ENCODE measurements around the gene NRIP1.
"Not testable (repeated sequence)": the region's sequence is repeated elsewhere in the genome, so short reads cannot be mapped to it uniquely, and the experiment has no call there.

The NRIP1 gene

DNA sequence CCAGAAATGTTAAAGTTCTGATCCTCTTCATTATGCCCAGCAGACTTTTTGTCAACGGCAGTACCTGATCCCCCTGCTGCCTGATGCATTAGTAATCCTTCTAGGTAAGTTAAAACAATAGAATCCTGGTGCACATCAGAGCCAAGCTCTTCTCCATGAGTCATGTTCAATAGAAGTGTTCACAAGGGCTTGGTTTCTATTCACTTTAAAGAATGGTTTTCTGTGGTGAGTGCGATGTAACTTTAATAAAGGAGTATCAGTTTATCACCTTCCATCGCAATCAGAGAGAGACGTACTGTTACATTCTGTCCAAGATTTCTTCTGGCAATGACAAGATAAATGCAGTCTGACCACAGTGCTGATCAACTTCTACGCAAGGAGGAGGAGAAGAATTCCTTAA is 96.8 kb downstream of the NRIP1 start:
- no peak for DNase-seq

DNA sequence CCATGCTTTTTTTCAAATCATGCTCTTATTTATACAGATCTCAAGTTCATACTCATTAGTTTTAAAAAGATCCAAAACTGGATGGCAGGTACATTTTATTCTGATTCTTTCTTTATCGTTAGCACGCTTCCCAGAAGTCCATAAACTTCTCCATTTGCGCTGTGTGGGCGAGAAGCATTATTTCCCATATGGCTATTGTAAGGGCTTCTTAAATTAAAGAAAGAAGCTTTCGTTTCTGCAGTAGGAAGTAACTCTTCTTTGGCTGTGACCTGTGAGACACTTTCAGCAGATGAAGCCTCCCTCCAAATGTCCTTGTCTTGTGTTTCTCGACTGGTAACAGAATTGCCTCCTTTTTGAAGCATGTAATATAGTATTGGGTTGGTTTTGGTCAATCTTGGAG is 100.2 kb downstream of the NRIP1 start:
- no peak for DNase-seq

DNA sequence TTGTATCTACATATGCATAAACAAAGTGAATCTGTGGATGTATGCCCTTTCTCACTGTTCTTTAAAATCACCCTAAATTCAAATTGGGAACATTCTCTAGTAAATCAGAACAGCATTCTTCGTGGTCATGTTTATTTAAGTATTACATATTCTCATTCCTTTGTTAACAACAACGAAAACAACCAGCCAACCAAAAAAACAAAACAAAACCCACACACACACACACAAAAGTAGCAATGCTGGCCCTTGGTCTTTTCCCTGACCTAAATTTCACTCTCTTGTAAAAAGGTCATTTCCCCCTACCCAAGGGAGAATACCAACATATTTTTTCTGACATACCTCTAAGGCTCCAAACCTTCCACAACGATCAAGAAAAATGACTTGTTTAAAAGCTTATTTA is 102.6 kb downstream of the NRIP1 start:
- no peak for DNase-seq

DNA sequence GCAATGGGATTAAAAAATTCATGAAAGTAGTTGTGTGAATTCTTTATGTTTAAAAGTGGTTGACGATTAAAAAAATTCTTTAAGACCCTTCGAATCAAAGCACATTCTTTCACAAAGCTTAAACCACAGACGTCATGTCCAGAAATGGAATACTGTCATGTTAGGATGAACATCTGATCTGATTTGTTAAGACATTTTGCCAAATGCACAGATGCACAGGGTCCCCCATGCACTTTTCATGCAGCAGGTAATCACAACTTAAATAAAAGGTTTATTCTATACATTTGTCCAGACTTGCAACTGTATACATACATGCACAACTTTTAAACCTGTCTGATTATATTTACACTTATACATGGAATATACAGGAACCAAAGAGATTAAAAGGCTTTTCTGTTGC is 103.3 kb downstream of the NRIP1 start:
- no peak for DNase-seq

DNA sequence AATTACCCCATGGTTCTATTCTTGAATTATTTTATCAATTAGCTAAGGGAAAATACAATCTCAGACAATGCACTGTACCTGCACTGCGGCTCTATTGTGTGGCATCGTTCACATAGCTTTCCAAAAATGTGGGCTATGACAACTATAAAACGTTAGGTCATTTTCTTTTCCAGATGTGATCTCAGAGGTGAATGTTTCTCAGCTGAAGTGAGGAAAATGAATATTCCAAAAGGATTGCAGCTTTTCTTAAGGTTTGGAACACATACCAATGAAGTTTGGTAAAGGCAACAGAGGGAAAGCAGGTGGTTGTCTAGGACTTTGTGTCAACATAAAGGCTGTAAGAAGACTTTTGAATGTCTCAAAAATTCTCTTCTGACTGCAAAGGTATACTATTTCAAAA is 105.5 kb downstream of the NRIP1 start:
- no peak for DNase-seq

DNA sequence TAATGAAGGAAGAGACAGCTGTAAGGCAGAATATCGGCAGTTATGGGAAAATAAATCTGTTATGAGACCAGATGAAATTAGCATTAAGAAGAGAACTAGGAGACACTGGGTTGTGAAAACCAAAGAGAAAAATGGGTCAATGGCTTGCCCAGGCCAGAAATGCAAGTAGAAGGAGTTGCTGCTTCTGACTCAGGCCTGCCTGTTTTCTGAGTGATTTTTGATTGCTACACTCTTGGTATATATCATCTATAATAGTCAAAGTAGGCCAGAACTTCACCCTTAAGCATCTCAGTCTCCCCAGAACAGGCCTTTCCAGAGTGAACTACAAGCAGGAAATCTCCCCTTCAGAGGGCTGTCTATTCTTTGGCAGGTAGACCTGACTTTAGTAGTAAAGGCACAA is 107.0 kb downstream of the NRIP1 start:
- DNase-seq, result no peak

DNA sequence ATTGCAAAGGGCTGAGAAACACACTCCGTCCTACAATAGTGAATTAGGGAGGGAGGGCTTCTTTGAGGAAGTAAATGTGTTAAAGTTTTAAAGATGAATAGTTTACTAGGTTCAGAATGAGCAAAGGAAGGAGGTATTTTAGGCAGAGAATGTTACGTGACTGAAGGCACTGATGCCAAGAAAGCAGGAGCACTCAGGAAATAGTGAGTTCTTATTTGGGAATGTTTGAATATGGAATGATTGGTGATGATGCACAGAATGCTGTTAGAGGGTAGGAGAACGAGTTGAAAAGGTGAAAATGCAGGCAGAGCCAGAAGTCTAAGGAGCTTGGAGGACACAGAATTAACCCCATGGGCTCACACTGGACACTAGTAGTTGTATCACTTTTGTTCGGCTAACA is 108.0 kb downstream of the NRIP1 start:
- DNase-seq, result no peak

DNA sequence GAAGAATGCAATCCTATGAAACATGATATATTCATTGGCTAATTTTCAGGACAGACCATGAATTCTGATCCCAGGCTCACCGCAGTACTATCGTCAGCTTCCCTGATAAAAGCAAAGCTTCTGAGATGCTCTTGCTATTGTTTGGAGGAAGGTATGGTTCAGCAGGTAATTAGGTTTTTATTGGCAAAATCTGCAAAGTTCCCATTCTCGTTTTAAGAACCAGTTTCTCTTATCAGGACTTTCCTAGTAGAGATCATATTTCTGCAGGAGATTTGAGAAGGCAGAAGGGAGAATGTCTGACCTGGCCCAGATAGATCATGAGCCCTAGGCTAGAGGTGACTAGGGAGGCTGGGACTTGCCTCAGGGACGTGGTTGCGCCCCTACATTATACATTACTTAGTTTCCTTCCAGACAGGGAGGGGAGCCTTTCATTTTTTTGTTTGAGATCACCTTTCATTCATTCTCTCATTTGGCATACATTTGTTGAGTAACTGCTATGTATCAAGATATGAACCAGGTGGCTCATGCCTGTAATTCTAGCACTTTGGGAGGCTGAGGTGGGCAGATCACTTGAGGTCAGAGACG is 108.8 kb downstream of the NRIP1 start:
- no peak for DNase-seq

DNA sequence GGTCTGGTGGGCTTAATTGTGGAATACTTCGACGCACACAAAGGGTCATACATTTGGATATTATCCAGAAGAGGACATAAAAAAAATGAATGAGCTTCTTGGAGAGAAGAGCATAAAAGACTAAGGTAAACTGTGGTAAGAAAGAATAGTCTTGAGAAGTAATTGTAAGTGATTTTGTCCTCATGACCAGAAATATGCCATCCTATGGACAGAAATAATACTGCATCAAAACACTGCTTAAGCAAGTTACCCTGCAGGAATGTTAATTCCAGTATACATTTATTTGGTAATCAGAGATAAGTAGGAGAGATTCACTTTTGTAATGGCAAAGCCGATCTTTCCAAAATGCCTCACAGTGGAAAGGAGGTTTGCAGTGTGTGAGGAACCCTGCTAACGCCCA is 111.9 kb downstream of the NRIP1 start:
- DNase-seq, result no peak

DNA sequence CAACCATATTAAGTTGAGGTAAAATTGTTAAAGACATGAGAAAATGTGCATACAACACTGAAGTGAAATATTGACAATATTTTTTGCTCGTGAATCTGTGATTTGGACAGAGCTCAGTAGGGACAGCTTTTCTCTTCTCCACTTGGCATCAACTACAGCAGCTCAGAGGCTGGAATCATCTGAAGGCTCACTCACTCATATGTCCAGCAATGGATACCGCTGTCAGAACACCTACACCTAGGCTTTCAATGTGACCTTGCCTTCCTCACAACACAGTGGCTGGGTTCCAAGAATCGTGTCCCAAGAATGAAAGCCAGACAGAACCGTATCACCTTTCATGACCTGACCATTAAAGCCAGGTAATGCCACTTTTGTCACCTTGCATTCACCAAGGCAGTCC is 115.2 kb downstream of the NRIP1 start:
- no peak for DNase-seq

DNA sequence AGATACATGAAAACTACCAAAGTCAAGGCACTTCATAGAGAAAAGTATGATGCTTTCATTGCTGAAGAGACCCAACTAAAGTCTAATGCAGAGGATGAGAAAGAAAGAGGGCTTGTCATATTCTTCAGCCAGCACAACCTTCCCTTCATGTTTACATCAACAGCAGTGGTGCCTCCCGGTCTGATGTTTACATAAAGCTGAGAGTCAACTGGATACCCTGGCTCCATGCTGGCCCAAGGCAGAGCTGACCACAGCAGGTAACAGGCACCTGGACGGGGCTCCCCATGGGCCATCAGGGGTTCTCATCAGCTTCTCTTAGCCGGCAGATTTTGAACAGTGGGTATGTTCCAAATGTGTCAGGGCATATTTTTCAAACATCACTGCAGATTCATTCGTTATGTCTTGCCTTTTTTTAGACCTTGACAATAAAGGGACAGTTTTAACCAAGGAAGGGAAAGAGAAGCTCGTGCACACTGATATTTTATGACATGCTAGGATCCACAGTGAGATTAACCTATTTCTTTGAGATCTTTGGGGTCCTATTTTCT is 117.1 kb downstream of the NRIP1 start:
- no peak for DNase-seq

DNA sequence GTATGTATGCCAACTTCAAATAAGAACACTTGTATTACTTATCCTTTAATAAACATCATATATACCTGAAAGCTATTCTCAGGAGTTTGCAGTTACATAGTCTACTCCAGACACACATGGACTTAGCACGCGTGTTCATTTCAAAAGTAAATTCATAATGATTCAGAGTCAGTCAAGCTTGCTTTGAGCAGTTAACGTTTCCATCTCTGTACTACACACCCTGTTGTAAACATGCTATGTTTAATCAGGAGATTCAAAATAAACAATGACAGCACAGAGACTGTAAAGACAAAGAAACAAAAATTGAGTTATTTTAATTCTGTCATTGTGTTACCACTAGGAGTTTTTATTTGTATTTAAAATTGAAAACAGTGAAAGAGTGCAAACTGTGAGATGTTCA is 119.6 kb downstream of the NRIP1 start:
- DNase-seq, result no peak

DNA sequence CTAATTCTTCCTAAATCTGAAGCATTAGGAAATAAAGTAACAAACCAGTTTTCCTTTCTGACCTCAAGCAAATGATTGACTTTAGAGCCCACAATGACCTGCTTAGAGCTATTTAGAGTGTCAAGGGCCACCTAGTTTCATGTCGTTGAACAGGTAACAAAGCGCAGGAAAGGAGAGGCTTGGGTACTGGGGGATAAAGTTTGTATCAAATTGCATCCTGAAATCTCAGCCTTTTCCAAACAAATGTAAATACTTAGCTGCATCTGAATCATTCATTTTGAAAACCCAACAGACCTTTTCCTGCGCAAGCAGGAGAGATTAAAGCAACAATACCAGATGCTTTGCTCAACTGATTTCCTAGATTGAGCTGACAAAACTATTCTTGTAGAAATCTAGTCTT is 121.2 kb downstream of the NRIP1 start:
- no peak for DNase-seq

DNA sequence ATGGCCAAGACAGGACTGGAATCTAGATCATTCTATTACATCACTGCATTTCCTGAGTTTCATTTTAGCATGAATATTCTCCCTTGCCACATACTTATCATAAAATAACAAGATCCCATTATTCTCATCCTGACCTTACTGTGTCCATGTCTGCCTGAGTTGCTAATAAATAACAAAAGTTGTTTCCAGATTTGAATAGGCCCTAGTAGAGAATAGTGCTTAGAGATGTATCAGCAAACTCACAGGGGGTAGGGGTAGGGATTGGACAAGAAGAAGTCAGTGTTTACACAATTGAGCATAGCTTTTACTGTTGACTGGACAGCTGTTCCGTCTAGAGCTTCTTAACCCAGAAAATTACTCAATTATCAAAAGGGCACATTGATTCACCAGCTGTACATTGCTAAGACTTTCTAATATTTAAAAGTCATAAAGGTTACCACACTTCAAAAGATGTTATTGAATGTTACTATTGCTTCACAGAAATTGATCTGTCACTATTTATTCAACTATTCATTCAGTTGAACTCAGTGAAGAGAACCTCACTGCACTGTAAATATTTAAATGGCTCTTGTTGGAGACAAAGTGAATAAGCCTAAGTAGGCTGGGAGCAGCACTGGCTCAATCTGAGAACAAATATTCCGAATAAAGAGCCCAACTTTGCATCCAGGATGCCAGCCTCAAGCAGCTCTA is 121.9 kb downstream of the NRIP1 start:
- DNase-seq, result no peak

DNA sequence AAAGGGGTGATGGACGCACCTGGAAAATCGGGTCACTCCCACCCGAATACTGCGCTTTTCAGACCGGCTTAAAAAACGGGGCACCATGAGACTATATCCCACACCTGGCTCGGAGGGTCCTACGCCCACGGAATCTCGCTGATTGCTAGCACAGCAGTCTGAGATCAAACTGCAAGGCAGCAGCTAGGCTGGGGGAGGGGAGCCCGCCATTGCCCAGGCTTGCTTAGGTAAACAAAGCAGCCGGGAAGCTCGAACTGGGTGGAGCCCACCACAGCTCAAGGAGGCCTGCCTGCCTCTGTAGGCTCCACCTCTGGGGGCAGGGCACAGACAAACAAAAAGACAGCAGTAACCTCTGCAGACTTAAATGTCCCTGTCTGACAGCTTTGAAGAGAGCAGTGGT is 137.5 kb downstream of the NRIP1 start:
- not testable (repeated sequence) for DNase-seq

DNA sequence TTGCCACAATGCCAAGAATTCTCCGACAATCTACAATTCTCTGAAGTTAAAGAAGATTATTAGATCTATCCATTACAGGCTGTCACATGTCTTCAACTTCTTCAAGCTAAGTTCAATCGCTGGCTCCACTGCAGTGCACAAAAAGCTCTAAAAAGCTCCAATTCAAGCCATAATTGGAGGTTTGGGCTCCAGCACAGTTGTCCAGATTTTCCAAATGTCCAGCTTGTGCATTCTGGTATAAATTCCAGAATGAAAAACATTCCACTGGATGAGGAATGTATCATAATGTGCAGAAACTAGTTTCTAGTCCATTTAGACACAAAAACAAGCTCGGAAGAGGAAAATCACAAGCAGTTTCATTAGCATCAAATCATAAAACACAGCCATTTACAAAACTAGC is 138.6 kb downstream of the NRIP1 start:
- no peak for DNase-seq

DNA sequence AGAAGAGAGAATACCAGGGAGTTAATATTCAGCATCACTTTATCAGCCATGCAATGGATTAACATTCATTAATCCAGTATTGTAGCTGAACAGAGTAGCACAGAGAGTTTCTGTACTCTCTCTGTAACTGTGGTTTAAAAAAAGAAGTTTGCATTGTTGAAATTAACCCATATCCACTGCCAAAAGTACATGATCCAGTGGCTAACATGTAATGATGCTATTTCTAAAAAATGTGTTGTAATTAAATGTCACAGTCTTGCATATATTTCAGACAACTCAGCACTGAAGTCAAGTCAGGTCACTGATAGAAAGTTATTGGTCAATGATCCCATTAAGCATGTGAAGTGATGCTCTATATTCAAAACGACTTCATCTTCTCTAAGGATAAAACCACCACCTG is 141.3 kb downstream of the NRIP1 start:
- no peak for DNase-seq

DNA sequence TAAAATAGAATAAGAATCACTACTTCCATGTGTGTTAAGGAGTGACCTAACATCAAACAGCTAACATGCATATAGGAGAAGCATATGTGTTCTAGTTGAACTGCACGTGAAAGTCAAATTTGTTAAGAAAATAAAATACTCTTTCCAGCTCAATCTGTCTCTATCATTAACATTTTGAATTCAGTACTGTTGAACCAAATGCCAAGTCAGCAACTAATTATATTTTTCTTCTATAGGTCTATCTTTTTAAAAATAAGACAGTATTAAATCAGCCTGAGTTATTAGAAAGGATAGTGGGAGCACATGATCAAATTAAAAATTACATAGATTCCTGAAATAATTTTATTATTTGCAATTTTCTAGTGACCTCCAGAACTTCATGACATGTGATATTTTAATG is 141.8 kb downstream of the NRIP1 start:
- DNase-seq, result no peak

DNA sequence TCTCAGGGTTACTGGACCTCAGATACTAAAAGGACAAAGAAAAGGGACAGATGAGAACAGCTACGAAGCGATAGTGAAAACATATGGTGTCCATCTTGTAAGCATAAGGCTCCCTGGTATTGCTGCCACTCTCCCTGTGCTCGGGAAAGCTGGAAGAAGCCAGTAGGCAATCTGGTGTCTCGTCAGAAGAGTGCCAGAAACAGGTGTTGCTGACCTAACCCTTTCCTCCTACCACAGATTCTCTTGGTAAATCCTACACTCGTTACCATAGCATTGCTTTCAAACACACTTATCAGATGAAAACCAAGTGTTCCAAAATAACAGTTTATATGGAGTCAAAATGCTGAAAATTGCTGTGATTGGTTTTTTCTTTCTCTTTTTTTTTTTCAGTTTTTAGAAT is 146.3 kb downstream of the NRIP1 start:
- no peak for DNase-seq

DNA sequence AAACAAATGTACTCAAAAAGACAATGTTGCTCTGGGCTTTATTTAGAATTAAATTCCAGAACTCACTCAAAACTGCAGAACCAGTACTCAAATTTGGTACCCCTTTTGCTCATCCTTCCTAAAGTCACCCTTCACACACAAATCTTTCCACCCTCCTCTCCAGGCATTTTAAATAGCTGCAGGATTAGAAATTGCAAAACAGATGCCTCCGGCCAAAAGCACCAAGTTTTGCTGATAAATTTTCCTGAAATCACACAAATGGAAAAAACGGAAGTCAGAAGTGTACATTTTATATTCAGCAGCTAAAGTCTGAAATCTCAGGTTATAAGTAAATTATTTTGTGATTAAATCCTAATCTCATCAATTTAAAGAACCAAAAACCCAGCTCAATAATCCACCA is 147.0 kb downstream of the NRIP1 start:
- no peak for DNase-seq

DNA sequence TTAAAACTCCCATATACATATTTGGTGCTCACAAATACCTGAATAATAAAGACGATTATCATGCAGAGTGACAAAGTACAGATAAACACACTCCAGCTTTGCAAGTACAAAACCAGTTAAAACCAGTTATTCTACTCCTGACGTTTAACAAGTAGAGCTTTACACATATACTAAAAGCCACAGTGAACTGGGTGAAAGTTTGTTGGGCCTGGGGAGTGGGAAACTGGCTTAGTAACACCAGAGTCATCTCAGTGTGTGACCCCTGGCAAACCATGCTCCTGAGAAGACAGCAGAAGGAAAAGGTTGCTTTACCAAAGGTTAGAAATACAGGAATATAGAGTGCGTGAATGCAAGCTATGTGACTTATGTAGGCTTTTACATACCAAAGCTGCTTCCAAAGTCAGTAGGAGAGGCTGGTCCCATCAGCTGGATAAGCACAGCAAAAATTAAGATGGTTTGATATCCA is 148.1 kb downstream of the NRIP1 start:
- no peak for DNase-seq

DNA sequence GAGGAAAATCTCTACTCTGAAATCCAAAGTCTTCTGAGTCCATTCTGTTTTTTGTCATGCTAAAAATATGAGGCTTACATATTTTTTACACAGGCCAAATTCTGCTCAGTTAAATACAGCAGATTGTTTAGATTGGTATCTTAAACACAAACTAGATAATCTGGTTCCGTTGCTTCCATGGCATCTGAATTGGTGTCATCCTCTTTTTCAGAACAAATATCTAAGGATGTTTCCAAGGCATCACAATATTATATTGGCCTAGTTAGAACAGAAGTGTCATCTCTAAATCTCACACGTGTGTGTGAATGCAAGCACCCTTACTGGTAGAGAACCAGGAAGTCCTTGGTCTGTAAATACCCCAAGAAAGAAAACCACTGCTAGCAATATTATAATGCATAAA is 151.2 kb downstream of the NRIP1 start:
- no peak for DNase-seq

DNA sequence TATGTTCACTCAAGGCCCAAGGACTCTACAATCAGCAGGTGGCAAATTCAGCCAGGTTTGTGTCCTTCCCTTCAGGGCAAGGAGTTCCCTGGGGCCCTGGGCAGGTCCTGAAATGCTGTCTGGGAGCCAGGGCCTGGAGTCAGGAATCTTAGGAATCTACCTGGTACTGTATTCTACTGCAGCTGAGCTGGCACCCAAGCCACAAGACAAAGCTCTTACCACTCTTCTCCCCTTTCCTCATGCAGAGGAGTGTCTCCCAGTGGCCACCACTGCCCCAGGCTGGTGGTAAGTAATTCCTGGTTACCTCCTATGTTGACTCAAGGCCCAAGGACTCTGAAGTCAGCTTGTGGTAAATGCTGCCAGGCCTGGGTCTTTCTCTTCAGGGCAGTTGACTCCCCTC is 153.4 kb downstream of the NRIP1 start:
- DNase-seq, result no peak

All from NCI-H510A (cell line).